HUDEP-2 (cell line): Measurements from ENCODE around the gene SPDYE8.
"Not testable (repeated sequence)": the region's sequence is repeated elsewhere in the genome, so short reads cannot be mapped to it uniquely, and the experiment has no call there.

ENCODE experiments used
- DNase-seq, 76 experiments: peaks; one replicate each; lab custom pipeline; 2025; ENCODE audit not compliant: unreplicated experiment in 76 of 76; lab: John Stamatoyannopoulos, UW

SPDYE8 gene

DNA sequence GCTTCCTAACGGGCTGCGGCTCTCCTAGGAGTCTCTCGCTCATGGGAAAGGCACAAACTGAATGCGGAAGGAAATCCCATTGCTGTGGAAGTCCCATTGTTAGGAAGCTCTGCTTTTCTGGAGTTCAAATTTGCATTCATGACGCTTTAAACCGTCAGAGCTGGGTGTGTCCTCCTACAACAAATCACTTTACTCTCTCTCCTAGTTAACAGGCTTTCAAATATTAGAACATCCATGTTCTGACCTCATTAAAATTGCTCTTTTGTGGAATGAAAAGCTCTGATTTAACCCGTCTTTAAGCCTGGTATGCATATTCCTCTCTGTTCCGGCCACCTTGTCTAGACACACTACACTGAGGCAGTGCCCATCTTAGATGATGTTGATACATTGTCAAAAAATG, at the start of gene SPDYE8:
TSS of gene SPDYE8 (minus strand) at position 101 of the 400 bp plus-strand sequence. CDS start 1,800 bp downstream, outside the sequence.
- DNase-seq, result not testable (repeated sequence)

GRCh38 chr7:73057811-73058210, 28.2 kb upstream of the SPDYE8 start, which contains the start of gene SPDYE11:
Gene SPDYE11 (minus strand): TSS chr7:73057911. CDS start chr7:73056111, 1,800 bp downstream.
- DNase-seq, result not testable (repeated sequence)

DNA sequence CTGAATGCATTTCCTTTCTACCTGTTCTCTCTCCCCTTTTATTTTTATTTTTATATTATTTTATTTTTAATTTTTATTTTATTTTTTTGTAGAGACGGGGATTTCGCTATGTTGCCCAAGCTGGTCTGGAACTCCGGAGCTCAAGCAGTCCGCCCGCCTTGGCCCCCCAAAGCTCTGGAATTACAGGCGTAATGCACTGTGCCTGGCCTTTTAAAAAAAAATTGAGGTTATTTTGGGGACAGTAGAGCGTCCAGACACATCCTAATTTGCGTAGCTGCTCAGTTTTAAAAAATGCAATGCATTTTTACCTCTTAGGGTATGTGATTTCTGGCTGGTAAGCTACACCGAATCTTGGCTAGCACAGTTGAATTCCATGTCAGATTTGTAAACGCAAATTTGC, 23.1 kb downstream of the SPDYE8 start:
- DNase-seq, result not testable (repeated sequence)

- not testable (repeated sequence) for DNase-seq
Measured at GRCh38 chr7:73005693-73006447, 23.7 kb downstream of the SPDYE8 start.

DNA sequence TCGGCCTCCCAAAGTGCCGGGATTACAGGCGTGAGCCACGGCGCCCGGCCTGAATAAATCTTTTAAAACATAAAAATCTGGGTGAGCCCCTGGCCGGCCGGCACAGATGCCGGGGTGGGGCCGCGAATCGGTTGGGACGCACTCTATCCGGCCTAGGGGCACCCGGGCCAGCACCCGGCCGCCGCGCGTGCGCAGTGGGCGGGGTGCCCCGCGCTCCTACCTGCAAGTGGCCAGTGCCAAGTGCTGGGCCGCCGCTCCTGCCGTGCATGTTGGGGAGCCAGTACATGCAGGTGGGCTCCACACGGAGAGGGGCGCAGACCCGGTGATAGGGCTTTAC, 24.2 kb downstream of the SPDYE8 start:
- not testable (repeated sequence) for DNase-seq

DNA sequence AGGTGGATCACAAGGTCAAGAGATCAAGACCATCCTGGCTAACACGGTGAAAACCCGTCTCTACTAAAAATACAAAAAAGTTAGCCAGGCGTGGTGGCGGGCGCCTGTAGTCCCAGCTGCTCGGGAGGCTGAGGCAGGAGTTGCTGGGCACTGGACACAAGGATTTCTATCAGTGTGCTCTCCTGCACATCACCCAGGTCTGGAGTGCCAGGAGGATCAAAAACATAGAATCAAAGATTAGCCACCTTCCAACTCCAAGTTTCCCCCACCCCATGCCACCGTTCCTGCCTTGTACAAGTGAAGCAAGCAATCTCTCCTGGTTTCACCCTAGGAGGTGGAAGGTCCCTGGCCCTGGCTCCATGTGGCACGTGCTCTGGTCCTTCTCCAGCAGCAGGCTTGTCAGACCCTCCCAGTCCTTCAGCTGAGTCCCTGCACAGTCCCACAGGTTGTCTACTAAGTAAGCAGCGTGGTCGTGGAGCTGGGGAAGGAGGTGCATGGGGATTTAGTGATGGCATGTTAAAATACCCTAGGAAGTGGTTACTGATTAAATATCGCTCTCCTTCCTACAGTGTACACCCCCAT, 31.6 kb downstream of the SPDYE8 start:
- DNase-seq, result not testable (repeated sequence)

DNA sequence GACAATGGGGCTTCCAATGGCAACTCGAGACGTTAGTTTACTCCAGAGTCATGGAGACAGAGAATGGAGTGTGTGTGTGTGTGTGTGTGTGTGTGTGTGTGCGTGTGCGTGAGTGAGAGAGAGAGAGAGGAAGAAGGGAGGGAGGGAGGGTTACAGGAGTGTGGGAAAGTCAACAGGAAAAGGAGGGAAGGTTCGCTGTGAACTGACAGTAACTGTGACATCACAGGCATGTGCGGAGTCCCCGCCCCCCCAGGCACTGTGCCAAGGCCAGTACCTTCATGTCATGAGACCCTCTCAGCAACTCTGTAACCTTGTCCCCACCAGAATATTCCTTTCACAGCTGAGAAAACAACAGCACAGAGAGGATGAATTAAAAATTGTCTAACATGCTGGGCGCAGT, 32.1 kb downstream of the SPDYE8 start:
- not testable (repeated sequence) for DNase-seq

- DNase-seq, result not testable (repeated sequence)
Measured at GRCh38 chr7:72995484-72995883, 34.1 kb downstream of the SPDYE8 start.

- not testable (repeated sequence) for DNase-seq
Measured at GRCh38 chr7:72990146-72990913, 39.2 kb downstream of the SPDYE8 start.

GRCh38 chr7:72982084-72982483, 47.5 kb downstream of the SPDYE8 start:
- not testable (repeated sequence) for DNase-seq

DNA sequence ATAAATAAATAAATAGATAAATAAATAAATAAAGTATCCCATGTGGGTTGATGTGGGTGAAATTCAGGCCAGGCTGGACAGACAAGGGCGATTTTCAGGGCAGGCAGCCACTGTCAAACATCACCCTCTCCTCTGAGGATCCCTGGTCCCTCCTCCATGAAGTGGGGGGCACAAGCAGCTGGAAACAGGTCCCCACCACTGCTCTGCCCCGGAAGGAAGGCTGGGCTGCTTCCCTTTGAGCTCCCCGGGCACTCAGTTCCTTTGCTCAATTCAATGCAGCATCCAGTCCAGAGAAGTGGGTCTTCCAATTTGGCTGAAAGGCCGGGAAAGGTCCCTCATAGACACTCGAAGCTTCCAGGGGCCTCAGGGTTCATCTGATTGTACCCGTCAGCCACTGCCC, 49.2 kb downstream of the SPDYE8 start:
- not testable (repeated sequence) for DNase-seq

DNA sequence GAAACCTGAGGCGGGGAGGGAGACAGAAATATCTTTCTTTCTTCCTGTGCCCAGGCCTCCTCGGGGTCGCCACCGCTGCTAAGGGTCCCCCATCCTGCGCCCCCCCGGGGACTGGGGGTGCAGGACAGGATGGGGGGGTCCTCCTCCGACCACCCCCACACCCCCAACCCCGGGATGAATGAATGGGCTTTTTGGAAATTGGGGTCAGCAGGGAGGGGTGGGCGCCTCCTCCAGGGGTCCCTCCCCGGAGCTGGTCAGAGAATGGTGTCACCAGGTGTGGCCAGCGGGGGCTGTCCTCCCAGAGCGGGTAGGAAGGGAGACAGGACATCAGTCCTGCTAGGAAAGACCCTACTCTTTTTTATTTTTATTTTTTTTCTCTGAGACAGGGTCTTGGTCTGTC, 53.1 kb downstream of the SPDYE8 start:
- DNase-seq, result not testable (repeated sequence)

- DNase-seq, result not testable (repeated sequence)
Measured at GRCh38 chr7:72975656-72976286, 53.8 kb downstream of the SPDYE8 start.

- not testable (repeated sequence) for DNase-seq
Measured at GRCh38 chr7:72974781-72975180, 54.8 kb downstream of the SPDYE8 start.

DNA sequence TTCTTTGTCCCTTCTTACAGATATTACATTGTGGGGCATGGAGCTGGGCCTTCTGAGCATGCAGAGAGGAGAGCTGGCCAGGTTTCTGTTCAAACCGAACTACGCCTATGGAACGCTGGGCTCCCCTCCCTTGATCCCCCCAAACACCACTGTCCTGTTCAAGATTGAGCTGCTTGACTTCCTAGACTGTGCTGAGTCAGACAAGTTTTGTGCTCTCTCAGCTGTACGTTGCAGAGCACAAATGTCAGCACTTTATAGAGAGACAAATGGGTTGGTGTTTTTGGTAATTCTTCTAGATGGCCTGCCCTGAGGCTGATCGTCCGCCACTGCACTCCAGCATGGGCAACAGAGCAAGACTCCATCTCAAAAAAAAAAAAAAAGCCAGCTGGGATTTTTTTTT, 58.1 kb downstream of the SPDYE8 start:
- not testable (repeated sequence) for DNase-seq
